GM12878 (cell line): ENCODE results near the gene UVRAG. TPM values are rescaled to one million over a fixed set of nuclear protein-coding genes. Genes with fewer than 3 reads are reported as not detected.

Experiments
- ATAC-seq: fragments of 200-7000 bp; cut with Tn5 transposase; 3 replicates; pipeline ENCODE4 v1.9.1; 2020; ENCODE audit warnings: mild to moderate bottlenecking, moderate library complexity
- BruUV-seq: library from RNA; stranded (reverse); fragments of 400-500 nt; replicated peaks from 2 replicates; lab custom pipeline; 2021; lab: Mats Ljungman, UMichigan
- CTCF ChIA-PET: fragments of 300-600 bp; sonication (Branson Sonifier 250); formaldehyde crosslinking; extraction: SDS; loops from one replicate; lab custom pipeline; 2021; ENCODE audit warnings: inconsistent platforms; lab: Yijun Ruan, JAX
- POLR2A ChIA-PET: fragments of 350-600 bp; formaldehyde crosslinking; extraction: SDS; loops from one replicate; lab custom pipeline; 2021; ENCODE audit warnings: inconsistent platforms; lab: Charles Lee
- RAD21 ChIA-PET: fragments of 300-600 bp; sonication (Branson Sonifier 250); formaldehyde crosslinking; loops from one replicate; lab custom pipeline; 2023; ENCODE audit warnings: antibody characterized with exemption; ENCODE audit not compliant: unreplicated experiment; lab: Charles Lee
- SMC1A ChIA-PET: fragments of 300-600 bp; sonication (Branson Sonifier 250); formaldehyde crosslinking; loops from one replicate; lab custom pipeline; 2023; ENCODE audit not compliant: unreplicated experiment, uncharacterized antibody; lab: Charles Lee
- DNase-seq: peaks from one replicate; pipeline ENCODE4 v3.0.0-alpha.2; 2011; ENCODE audit warnings: low read depth, low spot score
- FAIRE-seq: peaks from 3 replicates; lab custom pipeline; 2011; peaks lifted over from hg19 to GRCh38; lab: Jason Lieb, UNC
- H2AFZ ChIP-seq: 2 replicates; pipeline ENCODE4 v1.6.0; 2011; ENCODE audit warnings: low read depth, low read length, control low read depth; ENCODE audit not compliant: control insufficient read depth
- H3K27ac ChIP-seq: 2 replicates; pipeline ENCODE4 v1.5.1; 2011; ENCODE audit warnings: control low read depth; ENCODE audit not compliant: control insufficient read depth, insufficient read depth
- H3K27me3 ChIP-seq, 2 experiments: replicated peaks in 1 of 2; 2 replicates each; pipeline versions ENCODE4 v1.6.0 to v1.6.1; 2011; ENCODE audit warnings: low read length in 1 of 2; ENCODE audit not compliant: control insufficient read depth in 2 of 2, insufficient read depth in 2 of 2
- H3K36me3 ChIP-seq, 2 experiments: 2 replicates each; pipeline ENCODE4 v1.5.1; 2011; ENCODE audit warnings: low read length in 1 of 2; ENCODE audit not compliant: control insufficient read depth in 2 of 2, insufficient read depth in 2 of 2
- H3K4me1 ChIP-seq: 2 replicates; pipeline ENCODE4 v1.6.1; 2011; ENCODE audit warnings: mild to moderate bottlenecking, low read length, moderate library complexity, mixed read lengths; ENCODE audit not compliant: control insufficient read depth, insufficient read depth
- H3K4me2 ChIP-seq: 2 replicates; pipeline ENCODE4 v1.6.0; 2011; ENCODE audit warnings: control low read depth; ENCODE audit not compliant: control insufficient read depth, insufficient read depth
- H3K4me3 ChIP-seq: fragments of 200-600 bp; sonication (generic); 2 replicates; pipeline ENCODE4 v1.5.1; 2016
- H3K79me2 ChIP-seq: 2 replicates; pipeline ENCODE4 v1.6.0; 2011; ENCODE audit warnings: low read length; ENCODE audit not compliant: control insufficient read depth, insufficient read depth
- H3K9ac ChIP-seq: 2 replicates; pipeline ENCODE4 v1.8.0; 2011; ENCODE audit warnings: low read length, control low read depth, mixed read lengths; ENCODE audit not compliant: control insufficient read depth, insufficient read depth
- H3K9me3 ChIP-seq: replicated peaks from 3 replicates; pipeline ENCODE4 v1.5.1; 2011; ENCODE audit warnings: mild to moderate bottlenecking, low read length; ENCODE audit not compliant: control insufficient read depth, insufficient read depth
- H4K20me1 ChIP-seq: 2 replicates; pipeline ENCODE4 v1.6.0; 2011; ENCODE audit not compliant: control insufficient read depth, insufficient read depth
- EGR1 ChIP-seq, 2 experiments: IDR thresholded peaks; 1 replicate in 1 of 2; 2 replicates in 1 of 2; pipeline ENCODE4 v1.6.1; 2011 to 2012; ENCODE audit warnings: low read depth in 2 of 2, low read length in 2 of 2, borderline replicate concordance in 1 of 2, mild to moderate bottlenecking in 1 of 2, moderate library complexity in 1 of 2
- ETV6 ChIP-seq, 2 experiments: fragments of 450-650 bp in 1 of 2; IDR thresholded peaks in 1 of 2; conservative IDR thresholded peaks in 1 of 2; 2 replicates each; pipeline ENCODE4 v1.6.1; 2014; ENCODE audit warnings: antibody characterized with exemption in 1 of 2, borderline replicate concordance in 1 of 2, low read depth in 1 of 2, mild to moderate bottlenecking in 1 of 2, moderate library complexity in 1 of 2
- KDM1A ChIP-seq: fragments of 200-600 bp; sonication (generic); IDR thresholded peaks from 2 replicates; pipeline ENCODE4 v1.6.1; 2016; ENCODE audit warnings: borderline replicate concordance
- NFIC ChIP-seq: IDR thresholded peaks from 2 replicates; pipeline ENCODE4 v1.6.1; 2012; ENCODE audit warnings: low read depth, mild to moderate bottlenecking, inconsistent platforms, low read length, moderate library complexity
- NR2C1 ChIP-seq: fragments of 450-650 bp; IDR thresholded peaks from 2 replicates; pipeline ENCODE4 v1.6.1; 2017; ENCODE audit warnings: antibody characterized with exemption, mild to moderate bottlenecking, moderate library complexity
- NR2F1 ChIP-seq: fragments of 450-650 bp; conservative IDR thresholded peaks from 2 replicates; pipeline ENCODE4 v1.6.1; 2017; ENCODE audit warnings: mild to moderate bottlenecking
- PML ChIP-seq: IDR thresholded peaks from 2 replicates; pipeline ENCODE4 v1.6.1; 2012; ENCODE audit warnings: low read length, inconsistent platforms
- RBBP5 ChIP-seq: fragments of 200-600 bp; sonication (generic); conservative IDR thresholded peaks from 2 replicates; pipeline ENCODE4 v1.6.1; 2016
- RELB ChIP-seq: fragments of 450-650 bp; IDR thresholded peaks from 2 replicates; pipeline ENCODE4 v1.6.1; 2017; ENCODE audit warnings: low read depth, mild to moderate bottlenecking, moderate library complexity
- SP1 ChIP-seq: IDR thresholded peaks from one replicate; pipeline ENCODE4 v1.6.1; 2011; ENCODE audit warnings: low read depth, low read length
- SREBF2 ChIP-seq: IDR thresholded peaks from 2 replicates; pipeline ENCODE4 v1.6.1; 2012; ENCODE audit warnings: mild to moderate bottlenecking, low read length
- SUPT20H ChIP-seq: IDR thresholded peaks from 2 replicates; pipeline ENCODE4 v1.6.1; 2011; ENCODE audit warnings: low read depth, mild to moderate bottlenecking, low read length, moderate library complexity, borderline replicate concordance; ENCODE audit not compliant: control insufficient read depth
- ZBTB33 ChIP-seq: fragments of 450-650 bp; IDR thresholded peaks from 2 replicates; pipeline ENCODE4 v1.6.1; 2017; ENCODE audit warnings: mild to moderate bottlenecking
- WGBS: methylation state at CpG from one replicate; pipeline ENCODE4 v1.1.6; 2016; ENCODE audit warnings: low lambda C conversion rate; ENCODE audit not compliant: insufficient replicate concordance, insufficient coverage; ENCODE audit errors: missing lambda C conversion rate; 5-methylcytosine and 5-hydroxymethylcytosine counted together
- in situ Hi-C: fragments of 300-500 bp; cut with MboI; formaldehyde crosslinking; loops from 9 replicates; pipeline ENCODE4 v1.14.3; 2018; ENCODE audit warnings: mixed read lengths
- intact Hi-C: fragments of 100-400 bp; cut with micrococcal nuclease; formaldehyde crosslinking; loops from one replicate; pipeline ENCODE4 v1.14.2; 2022; ENCODE audit not compliant: unreplicated experiment
- polyA plus RNA-seq, 11 experiments: library from polyadenylated mRNA; depleted of rRNA in 4 of 11; unstranded in 6 of 11; stranded (reverse) in 5 of 11; fragments of >200 nt; fragmentation: Nextera tagmentation in 4 of 11; fragmentation: Illumina TruSeq in 1 of 11; extraction: Ambion mirVana in 4 of 11; extraction: Trizol in 1 of 11; gene quantifications; 1 replicate in 1 of 11; 2 replicates in 10 of 11; pipeline versions ENCODE4 v1.2.1 to v1.2.3, GENCODE V29; 2011 to 2016; ENCODE audit warnings: inconsistent platforms in 2 of 11, missing spikeins in 2 of 11, low read depth in 1 of 11
- total RNA-seq, 4 experiments: library from RNA; depleted of rRNA in 3 of 4; stranded (reverse); fragments of >200 nt in 3 of 4; fragmentation: Illumina TruSeq in 1 of 4; extraction: Trizol in 1 of 4; gene quantifications; 2 replicates each; pipeline versions ENCODE4 v1.2.1 to v1.2.3, GENCODE V29; 2013 to 2021

Gene UVRAG
- total and polyA plus RNA-seq, 10 of the 15 experiments (the other 5 are each of a cell fraction or from before 2014, with no cell fraction given) = 7.0 to 43.4 (median 37.0) TPM

DNA sequence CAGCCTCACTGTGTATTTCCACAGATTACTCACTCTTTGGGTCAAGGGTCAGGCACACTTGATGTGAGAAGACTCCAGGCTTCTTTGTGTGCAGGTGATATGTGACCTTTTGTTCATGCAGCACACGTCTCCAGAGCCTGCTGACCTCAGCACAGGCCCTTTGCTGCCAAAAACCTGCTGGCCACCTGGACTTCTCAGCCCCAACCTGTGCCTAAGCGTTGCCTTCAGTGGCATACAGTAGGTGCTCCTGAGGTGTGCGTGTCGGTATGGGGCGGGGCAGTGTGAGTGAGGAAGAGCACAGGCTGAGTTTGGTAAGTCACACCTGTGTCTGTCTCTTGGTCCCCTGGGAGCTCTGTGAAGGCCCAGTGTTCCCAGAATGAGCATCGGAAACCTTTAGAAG lies 333.2 kb downstream of the UVRAG start:
- Histone ChIP-seq H3K4me3 (no peak overlapping the region), H3K36me3 (peaks cover 0 to 4% of the 10 kb centered on the region in 2 experiments; a peak in 3 of 4 replicates), H4K20me1 (no peaks in the 10 kb centered on the region), H3K27ac (no peak overlapping the region), H3K4me2 (no peak overlapping the region), H3K9me3 (no peaks in the 10 kb centered on the region), H3K79me2 (no peaks in the 10 kb centered on the region), H3K4me1 (peaks cover 17% of the 10 kb centered on the region), H3K9ac (no peak overlapping the region), H2AFZ (no peak overlapping the region), H3K27me3 (no peaks in the 10 kb centered on the region)
- TF ChIP-seq NR2F1 = 0 out of 2 replicates have a peak, but pooled peaks have one; percentile 19
- TF ChIP-seq NR2C1 = 0 out of 2 replicates have a peak, but pooled peaks have one; percentile 16
- no peak for TF ChIP-seq RBBP5
- TF ChIP-seq SREBF2 = no peak
- ChIA-PET POLR2A (no interaction called here), RAD21 (interaction anchor here (1.4 kb wide), 1 partner anchor 251 kb away, joined by 3 read pairs; no protein-coding TSS in a partner anchor), CTCF (no interaction called here), SMC1A (interaction anchor here (2.8 kb wide), 1 partner anchor 247 kb away, joined by 9 read pairs; no protein-coding TSS in a partner anchor)
- ATAC-seq = no peak
- in situ Hi-C loops (no loop called here), intact Hi-C loops (no loop called here)
- 74% methylated on average over 6 of the region's 6 CpGs for WGBS
- BruUV-seq = no TSS peak
- FAIRE-seq = no peak
- no peak for DNase-seq

DNA sequence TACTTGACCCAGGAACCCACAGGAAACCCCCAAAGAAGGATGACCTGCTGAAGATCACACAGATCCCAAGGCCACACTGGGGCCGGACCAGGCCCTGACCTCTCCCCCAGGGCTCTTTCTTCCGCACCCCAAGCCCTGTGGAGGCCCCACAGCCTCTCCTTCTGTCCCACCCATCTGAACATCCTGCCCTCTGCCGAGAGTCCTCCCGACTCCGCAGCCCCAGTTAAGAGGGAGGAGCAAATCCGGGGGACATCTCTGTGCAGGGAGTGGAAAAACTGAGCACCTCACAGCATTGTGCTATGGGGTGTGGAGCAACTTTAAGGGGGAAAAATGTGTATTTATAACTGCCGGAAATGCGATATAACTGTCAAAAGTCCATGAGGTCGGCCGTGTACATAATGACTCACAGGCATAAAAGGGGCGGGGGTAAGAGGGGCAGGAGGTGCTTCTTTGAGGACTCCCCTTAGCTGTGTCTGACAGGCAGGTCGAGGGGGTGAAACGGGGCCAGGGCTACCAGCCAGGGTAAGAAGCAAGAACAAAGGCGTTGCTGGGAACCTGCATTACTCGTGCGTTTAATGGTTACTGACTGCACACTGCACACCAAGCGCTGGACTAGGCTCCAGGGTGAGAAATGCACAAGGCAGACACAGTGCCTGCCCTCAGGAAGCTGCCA lies 334.1 kb downstream of the UVRAG start:
- Histone ChIP-seq H3K36me3 (no peaks in the 10 kb centered on the region), H2AFZ (no peak overlapping the region), H3K27ac (no peak overlapping the region), H3K4me1 (peaks cover 22% of the 10 kb centered on the region), H3K27me3 (no peaks in the 10 kb centered on the region), H3K4me3 (no peak overlapping the region), H3K79me2 (no peaks in the 10 kb centered on the region), H3K4me2 (no peak overlapping the region), H3K9ac (no peak overlapping the region), H3K9me3 (no peaks in the 10 kb centered on the region), H4K20me1 (no peaks in the 10 kb centered on the region)
- DNase-seq = no peak
- no peak for ATAC-seq
- WGBS = 82% methylated on average over 17 of the region's 17 CpGs
- ChIA-PET POLR2A (no interaction called here), RAD21 (interaction anchor here (0.8 to 1.4 kb wide), 2 partner anchors 252 to 256 kb away, joined by 3 to 4 read pairs; no protein-coding TSS in a partner anchor), CTCF (interaction anchor here (0.7 to 1.9 kb wide), 6 partner anchors 43 to 483 kb away, joined by 3 to 13 read pairs (median 3); no protein-coding TSS in a partner anchor), SMC1A (interaction anchor here (0.8 to 2.8 kb wide), 4 partner anchors 197 to 282 kb away, joined by 3 to 15 read pairs (median 6); no protein-coding TSS in a partner anchor)
- BruUV-seq = no TSS peak
- intact Hi-C loops (no loop called here), in situ Hi-C loops (no loop called here)
- FAIRE-seq = no peak
- no peak for TF ChIP-seq SUPT20H
- TF ChIP-seq NFIC = no peak
- TF ChIP-seq ETV6 (conservative IDR thresholded peaks at IDR 0.05 in 1 of 2, IDR thresholded peaks at IDR 0.05 in 1 of 2; ENCODE audit: borderline replicate concordance in 1 of 2, low read depth in 1 of 2) = no peak
- TF ChIP-seq ZBTB33 = no peak
- no peak for TF ChIP-seq SP1
- TF ChIP-seq EGR1 (IDR thresholded peaks at IDR 0.05; ENCODE audit: borderline replicate concordance in 1 of 2, low read depth in 2 of 2, low read length in 2 of 2) = no peak
- no peak for TF ChIP-seq PML
- TF ChIP-seq RELB = no peak
- TF ChIP-seq KDM1A = no peak
